Panc1 (cell line): ENCODE results near the gene TNFRSF11A. TPM values are rescaled to one million over a fixed set of nuclear protein-coding genes. Genes with fewer than 3 reads are reported as not detected.

Source experiments
- ATAC-seq: fragments of 200-7000 bp; cut with Tn5 transposase; 2 replicates; pipeline ENCODE4 v1.9.1; 2020; ENCODE audit warnings: mild to moderate bottlenecking, moderate library complexity
- BruUV-seq: library from RNA; stranded (reverse); fragments of 400-500 nt; replicated peaks from 2 replicates; lab custom pipeline; 2021; lab: Mats Ljungman, UMichigan
- CTCF ChIA-PET: fragments of 300-600 bp; sonication (Branson Sonifier 250); formaldehyde crosslinking; loops from one replicate; lab custom pipeline; 2022; ENCODE audit warnings: antibody characterized with exemption; lab: Charles Lee
- POLR2A ChIA-PET: fragments of 300-600 bp; sonication (Branson Sonifier 250); formaldehyde crosslinking; loops from one replicate; lab custom pipeline; 2022; ENCODE audit warnings: antibody characterized with exemption; lab: Charles Lee
- DNase-seq: peaks from one replicate; pipeline ENCODE4 v3.0.0-alpha.2; 2010; ENCODE audit warnings: low read depth, low spot score
- H3K27ac ChIP-seq: 2 replicates; pipeline ENCODE4 v1.5.1; 2011; ENCODE audit warnings: mild to moderate bottlenecking, low read length, inconsistent platforms
- H3K27me3 ChIP-seq: fragments of 200-500 bp; sonication (Bioruptor generic); 2 replicates; pipeline ENCODE4 v1.6.0; 2014; ENCODE audit warnings: low read length, inconsistent platforms; ENCODE audit not compliant: control insufficient read depth, insufficient read depth
- H3K36me3 ChIP-seq: fragments of 200-500 bp; sonication (Bioruptor generic); 2 replicates; pipeline ENCODE4 v1.5.1; 2014; ENCODE audit warnings: inconsistent platforms, mild to moderate bottlenecking, low read length, moderate library complexity; ENCODE audit not compliant: control insufficient read depth, insufficient read depth
- H3K4me1 ChIP-seq: 2 replicates; pipeline ENCODE4 v1.5.1; 2011; ENCODE audit warnings: inconsistent platforms, mild to moderate bottlenecking, low read length, moderate library complexity; ENCODE audit not compliant: control insufficient read depth, insufficient read depth
- H3K4me3 ChIP-seq, 2 experiments: 2 replicates each; pipeline ENCODE4 v1.5.1; 2011 to 2012; ENCODE audit warnings: low read depth in 2 of 2, low read length in 2 of 2, mild to moderate bottlenecking in 2 of 2, inconsistent platforms in 1 of 2, moderate library complexity in 1 of 2
- H3K9me3 ChIP-seq: fragments of 200-500 bp; sonication (Bioruptor generic); 2 replicates; pipeline ENCODE4 v1.5.1; 2014; ENCODE audit warnings: low read depth, mild to moderate bottlenecking, inconsistent platforms, low read length, moderate library complexity; ENCODE audit not compliant: control insufficient read depth, insufficient read depth
- POLR2AphosphoS5 ChIP-seq: IDR thresholded peaks from 2 replicates; pipeline ENCODE4 v1.6.1; 2012; ENCODE audit warnings: mild to moderate bottlenecking, low read depth, low read length, moderate library complexity
- SIN3A ChIP-seq: IDR thresholded peaks from 2 replicates; pipeline ENCODE4 v1.6.1; 2012; ENCODE audit warnings: low read depth, mild to moderate bottlenecking, low read length, moderate library complexity, borderline replicate concordance; ENCODE audit not compliant: insufficient read depth
- TCF7L2 ChIP-seq: IDR thresholded peaks from 2 replicates; pipeline ENCODE4 v1.6.1; 2011; ENCODE audit warnings: mild to moderate bottlenecking, low read depth, low read length, inconsistent platforms
- in situ Hi-C: cut with HindIII; loops from 2 replicates; pipeline ENCODE4 v1.10.0; 2016; ENCODE audit warnings: low sequenced_read_pairs, low pct_unique_long_range_greater_than_20kb
- intact Hi-C: fragments of 100-400 bp; cut with micrococcal nuclease; formaldehyde crosslinking; loops from one replicate; pipeline ENCODE4 v1.10.0; 2022; ENCODE audit not compliant: unreplicated experiment
- total RNA-seq: library from RNA; stranded (reverse); gene quantifications from one replicate; pipeline ENCODE4 v1.2.1, GENCODE V29; 2021; ENCODE audit not compliant: unreplicated experiment
- TF ChIP-seq, protein P1 (sequence below): fragments of 450-650 bp; IDR thresholded peaks from 2 replicates; pipeline ENCODE4 v1.5.1; 2017; ENCODE audit warnings: mild to moderate bottlenecking
- TF ChIP-seq, protein P2 (sequence below), 2 experiments: IDR thresholded peaks; 2 replicates each; pipeline ENCODE4 v1.6.1; 2011 to 2012; ENCODE audit warnings: low read depth in 2 of 2, control low read depth in 1 of 2, low read length in 1 of 2, mild to moderate bottlenecking in 1 of 2, moderate library complexity in 1 of 2; ENCODE audit not compliant: insufficient read depth in 1 of 2

TNFRSF11A gene
- total RNA-seq, 1 experiment from 2014 or later, result 14.1 TPM

DNA sequence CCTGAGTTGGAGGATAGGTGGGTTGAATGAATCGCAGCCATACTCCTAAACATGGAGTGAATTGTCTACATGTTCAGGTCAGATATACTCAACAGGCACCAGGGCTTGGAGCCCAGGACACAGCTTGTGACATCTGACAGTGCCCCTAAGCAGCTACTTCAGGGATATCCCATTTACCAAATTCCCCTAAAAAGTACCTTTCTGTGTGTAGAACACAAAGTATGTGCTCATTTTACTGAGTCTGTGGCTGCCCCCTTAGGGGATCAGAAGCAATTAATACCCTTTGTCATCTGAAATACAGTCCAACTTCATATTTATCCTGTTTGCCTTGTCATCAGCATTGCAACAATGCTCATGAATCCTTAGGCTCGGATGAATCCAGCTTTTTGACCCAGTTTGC, 20.8 kb downstream of the TNFRSF11A start:
- Histone ChIP-seq H3K9me3 (no peaks in the 10 kb centered on the region), H3K27me3 (no peaks in the 10 kb centered on the region), H3K4me3 (no peak overlapping the region), H3K27ac (no peak overlapping the region), H3K36me3 (no peaks in the 10 kb centered on the region), H3K4me1 (peaks cover 17% of the 10 kb centered on the region)
- no TSS peak for BruUV-seq
- POLR2A ChIA-PET, result no interaction called here
- no peak for TF ChIP-seq TCF7L2
- TF ChIP-seq, protein P1, sequence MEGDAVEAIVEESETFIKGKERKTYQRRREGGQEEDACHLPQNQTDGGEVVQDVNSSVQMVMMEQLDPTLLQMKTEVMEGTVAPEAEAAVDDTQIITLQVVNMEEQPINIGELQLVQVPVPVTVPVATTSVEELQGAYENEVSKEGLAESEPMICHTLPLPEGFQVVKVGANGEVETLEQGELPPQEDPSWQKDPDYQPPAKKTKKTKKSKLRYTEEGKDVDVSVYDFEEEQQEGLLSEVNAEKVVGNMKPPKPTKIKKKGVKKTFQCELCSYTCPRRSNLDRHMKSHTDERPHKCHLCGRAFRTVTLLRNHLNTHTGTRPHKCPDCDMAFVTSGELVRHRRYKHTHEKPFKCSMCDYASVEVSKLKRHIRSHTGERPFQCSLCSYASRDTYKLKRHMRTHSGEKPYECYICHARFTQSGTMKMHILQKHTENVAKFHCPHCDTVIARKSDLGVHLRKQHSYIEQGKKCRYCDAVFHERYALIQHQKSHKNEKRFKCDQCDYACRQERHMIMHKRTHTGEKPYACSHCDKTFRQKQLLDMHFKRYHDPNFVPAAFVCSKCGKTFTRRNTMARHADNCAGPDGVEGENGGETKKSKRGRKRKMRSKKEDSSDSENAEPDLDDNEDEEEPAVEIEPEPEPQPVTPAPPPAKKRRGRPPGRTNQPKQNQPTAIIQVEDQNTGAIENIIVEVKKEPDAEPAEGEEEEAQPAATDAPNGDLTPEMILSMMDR, result no peak
- intact Hi-C loops, result no loop called here
- DNase-seq (no peak), ATAC-seq (no peak)
- CTCF ChIA-PET, result no interaction called here
- in situ Hi-C loops, result no loop called here

DNA sequence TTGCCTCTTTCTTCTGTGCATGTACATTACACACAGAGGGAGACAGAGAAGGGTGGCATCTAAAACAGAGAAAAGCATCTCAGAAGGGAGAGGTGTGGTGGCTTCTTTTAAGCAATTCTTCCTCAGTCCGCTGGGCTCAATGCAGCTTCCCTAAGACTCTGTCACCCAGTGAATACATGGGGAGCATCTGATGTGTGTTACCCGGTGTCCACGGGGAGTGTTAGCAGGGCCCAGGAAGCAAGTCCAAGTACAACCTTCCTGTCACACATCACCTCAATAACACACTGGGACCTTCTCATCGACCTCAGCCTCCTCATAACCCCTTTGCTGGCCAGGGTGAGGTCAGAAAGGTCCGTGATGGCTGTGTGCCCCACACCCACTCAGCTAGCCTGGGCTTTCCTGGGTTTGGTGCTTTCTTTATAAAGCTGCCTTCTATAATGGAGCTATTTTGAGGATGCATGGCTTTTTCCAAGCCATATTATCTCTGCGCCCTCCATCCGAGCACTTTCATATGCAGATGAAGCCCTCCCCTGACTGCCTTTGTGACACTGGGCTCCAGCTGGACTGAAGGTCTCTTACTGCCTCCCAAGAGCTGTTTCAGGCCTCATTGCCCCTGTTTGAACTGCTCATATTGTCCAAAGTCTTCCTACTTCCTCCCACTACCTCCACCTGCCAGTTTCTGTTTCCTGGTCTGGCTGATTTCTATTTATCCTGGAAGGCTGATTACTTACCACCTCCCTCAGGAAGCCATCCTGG, 21.4 kb downstream of the TNFRSF11A start:
- Histone ChIP-seq H3K27ac (peak overlapping the region; percentile 61), H3K4me3 (no peak overlapping the region), H3K4me1 (peaks cover 12% of the 10 kb centered on the region), H3K27me3 (no peaks in the 10 kb centered on the region), H3K9me3 (no peaks in the 10 kb centered on the region), H3K36me3 (no peaks in the 10 kb centered on the region)
- POLR2A ChIA-PET, result no interaction called here
- ATAC-seq (peak; percentile 56), DNase-seq (no peak)
- CTCF ChIA-PET, result no interaction called here
- no peak for TF ChIP-seq POLR2AphosphoS5
- TF ChIP-seq, protein P1, result no peak
- TF ChIP-seq, protein P2, sequence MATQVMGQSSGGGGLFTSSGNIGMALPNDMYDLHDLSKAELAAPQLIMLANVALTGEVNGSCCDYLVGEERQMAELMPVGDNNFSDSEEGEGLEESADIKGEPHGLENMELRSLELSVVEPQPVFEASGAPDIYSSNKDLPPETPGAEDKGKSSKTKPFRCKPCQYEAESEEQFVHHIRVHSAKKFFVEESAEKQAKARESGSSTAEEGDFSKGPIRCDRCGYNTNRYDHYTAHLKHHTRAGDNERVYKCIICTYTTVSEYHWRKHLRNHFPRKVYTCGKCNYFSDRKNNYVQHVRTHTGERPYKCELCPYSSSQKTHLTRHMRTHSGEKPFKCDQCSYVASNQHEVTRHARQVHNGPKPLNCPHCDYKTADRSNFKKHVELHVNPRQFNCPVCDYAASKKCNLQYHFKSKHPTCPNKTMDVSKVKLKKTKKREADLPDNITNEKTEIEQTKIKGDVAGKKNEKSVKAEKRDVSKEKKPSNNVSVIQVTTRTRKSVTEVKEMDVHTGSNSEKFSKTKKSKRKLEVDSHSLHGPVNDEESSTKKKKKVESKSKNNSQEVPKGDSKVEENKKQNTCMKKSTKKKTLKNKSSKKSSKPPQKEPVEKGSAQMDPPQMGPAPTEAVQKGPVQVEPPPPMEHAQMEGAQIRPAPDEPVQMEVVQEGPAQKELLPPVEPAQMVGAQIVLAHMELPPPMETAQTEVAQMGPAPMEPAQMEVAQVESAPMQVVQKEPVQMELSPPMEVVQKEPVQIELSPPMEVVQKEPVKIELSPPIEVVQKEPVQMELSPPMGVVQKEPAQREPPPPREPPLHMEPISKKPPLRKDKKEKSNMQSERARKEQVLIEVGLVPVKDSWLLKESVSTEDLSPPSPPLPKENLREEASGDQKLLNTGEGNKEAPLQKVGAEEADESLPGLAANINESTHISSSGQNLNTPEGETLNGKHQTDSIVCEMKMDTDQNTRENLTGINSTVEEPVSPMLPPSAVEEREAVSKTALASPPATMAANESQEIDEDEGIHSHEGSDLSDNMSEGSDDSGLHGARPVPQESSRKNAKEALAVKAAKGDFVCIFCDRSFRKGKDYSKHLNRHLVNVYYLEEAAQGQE (IDR thresholded peaks at IDR 0.05; ENCODE audit: insufficient read depth in 1 of 2, low read depth in 2 of 2, low read length in 1 of 2), result no peak
- no peak for TF ChIP-seq TCF7L2
- TF ChIP-seq SIN3A, result no peak
- in situ Hi-C loops (no loop called here), intact Hi-C loops (no loop called here)
- no TSS peak for BruUV-seq
